COLO829 (cell line): ENCODE measurements around the gene TSPAN4.

Experiments
- DNase-seq: peaks from one replicate; pipeline ENCODE4 v3.0.0; 2012; ENCODE audit warnings: low spot score

The TSPAN4 gene

GRCh38 chr11:804599-804964 is 38.1 kb upstream of the TSPAN4 start:
- no peak for DNase-seq

- DNase-seq, result no peak
Measured at GRCh38 chr11:808427-809286, 34.0 kb upstream of the TSPAN4 start.

GRCh38 chr11:809287-810039 is 33.2 kb upstream of the TSPAN4 start, which contains the start of gene RPLP2:
Gene RPLP2 (plus strand): TSS chr11:809967. CDS start chr11:810235, 268 bp downstream.
- peak; percentile 98 for DNase-seq

- no peak for DNase-seq
Measured at GRCh38 chr11:810040-810567, 32.5 kb upstream of the TSPAN4 start.

GRCh38 chr11:811446-812245 is 31.0 kb upstream of the TSPAN4 start:
- no peak for DNase-seq

- no peak for DNase-seq
Measured at GRCh38 chr11:812390-812789, 30.3 kb upstream of the TSPAN4 start.

- no peak for DNase-seq
Measured at GRCh38 chr11:813072-813455, 29.6 kb upstream of the TSPAN4 start.

GRCh38 chr11:813456-814096 is 29.1 kb upstream of the TSPAN4 start:
- no peak for DNase-seq

GRCh38 chr11:815675-816432 is 26.8 kb upstream of the TSPAN4 start:
- no peak for DNase-seq

- no peak for DNase-seq
Measured at GRCh38 chr11:816433-816779, 26.2 kb upstream of the TSPAN4 start.

GRCh38 chr11:818396-819128 is 24.1 kb upstream of the TSPAN4 start, which contains the start of gene PNPLA2:
Gene PNPLA2 (plus strand): TSS chr11:818914. CDS start chr11:819719, 805 bp downstream.
- no peak for DNase-seq

- DNase-seq, result peak; percentile 85
Measured at GRCh38 chr11:819129-819931, 23.3 kb upstream of the TSPAN4 start.

GRCh38 chr11:819943-820649 is 22.6 kb upstream of the TSPAN4 start:
- DNase-seq, result peak; percentile 63

GRCh38 chr11:820655-821511 is 21.8 kb upstream of the TSPAN4 start:
- DNase-seq, result no peak

GRCh38 chr11:821512-822371 is 20.9 kb upstream of the TSPAN4 start:
- DNase-seq, result no peak

GRCh38 chr11:823441-824291 is 19.0 kb upstream of the TSPAN4 start:
- no peak for DNase-seq
